Keratinocyte (primary cell): Measurements from ENCODE around the gene STN1.

Source experiments
- CTCF ChIP-seq, 3 experiments: IDR thresholded peaks in 1 of 3; conservative IDR thresholded peaks in 1 of 3; optimal IDR thresholded peaks in 1 of 3; 2 replicates in 2 of 3; 3 replicates in 1 of 3; pipeline versions ENCODE3 to v1.5.1; 2011; ENCODE audit warnings: low read length in 3 of 3, mild to moderate bottlenecking in 3 of 3, moderate library complexity in 2 of 3, control low read depth in 1 of 3, inconsistent platforms in 1 of 3; ENCODE audit not compliant: insufficient read depth in 2 of 3; ENCODE audit errors: extremely low read depth in 1 of 3
- EZH2 ChIP-seq: IDR thresholded peaks from one replicate; pipeline ENCODE4 v1.6.1; 2012; ENCODE audit warnings: inconsistent platforms, mild to moderate bottlenecking, low read length, moderate library complexity

GRCh38 chr10:103939522-103939921, 21.5 kb upstream of the STN1 start:
- TF ChIP-seq CTCF (optimal IDR thresholded peaks at IDR 0.05 in 1 of 3, IDR thresholded peaks at IDR 0.05 in 1 of 3, conservative IDR thresholded peaks at IDR 0.05 in 1 of 3; ENCODE audit: extremely low read depth in 1 of 3, insufficient read depth in 2 of 3, low read length in 3 of 3) (no peak), EZH2 (no peak)
